H1 (cell line): ENCODE data around the gene HMGB4. TPM values are rescaled to one million over a fixed set of nuclear protein-coding genes. Genes with fewer than 3 reads are reported as not detected.

ENCODE experiments used
- ATF2 ChIP-seq: IDR thresholded peaks from 2 replicates; pipeline ENCODE4 v1.6.1; 2012; ENCODE audit warnings: low read length, inconsistent platforms
- CTBP2 ChIP-seq: IDR thresholded peaks from 2 replicates; pipeline ENCODE4 v1.7.0; 2011; ENCODE audit warnings: borderline replicate concordance, mild to moderate bottlenecking, moderate library complexity, mixed read lengths, low read length; ENCODE audit not compliant: insufficient read depth, insufficient read length
- EZH2 ChIP-seq: fragments of 200-600 bp; sonication (generic); IDR thresholded peaks from 2 replicates; pipeline ENCODE4 v1.7.1; 2012; ENCODE audit warnings: low read depth, mild to moderate bottlenecking, moderate library complexity, low read length, inconsistent platforms; ENCODE audit not compliant: severe bottlenecking
- NRF1 ChIP-seq: IDR thresholded peaks from 2 replicates; pipeline ENCODE4 v1.6.1; 2011; ENCODE audit warnings: mild to moderate bottlenecking, low read depth, low read length, improper control_type of control experiment
- PHF8 ChIP-seq: fragments of 200-600 bp; sonication (generic); conservative IDR thresholded peaks from 2 replicates; pipeline ENCODE4 v1.7.1; 2012; ENCODE audit warnings: low read depth, mild to moderate bottlenecking, inconsistent platforms, low read length, moderate library complexity
- RNF2 ChIP-seq: fragments of 200-900, 300-1000 bp; sonication (generic); IDR thresholded peaks from 2 replicates; pipeline ENCODE4 v1.7.1; 2016; ENCODE audit warnings: borderline replicate concordance, low read depth, mild to moderate bottlenecking, antibody characterized with exemption, low read length; ENCODE audit not compliant: poor library complexity, severe bottlenecking; ENCODE audit errors: missing control alignments
- SIRT6 ChIP-seq: IDR thresholded peaks from one replicate; pipeline ENCODE4 v1.7.1; 2012; ENCODE audit warnings: low read length, inconsistent platforms
- SP4 ChIP-seq: IDR thresholded peaks from 2 replicates; pipeline ENCODE4 v1.6.1; 2012; ENCODE audit warnings: low read length, inconsistent platforms
- SUZ12 ChIP-seq: fragments of 200-600 bp; sonication (generic); IDR thresholded peaks from 2 replicates; pipeline ENCODE4 v1.6.1; 2012; ENCODE audit warnings: mild to moderate bottlenecking, inconsistent platforms, low read length, moderate library complexity, mixed read lengths
- ZNF274 ChIP-seq: IDR thresholded peaks from 2 replicates; pipeline ENCODE4 v1.7.0; 2012; ENCODE audit warnings: low read length, borderline replicate concordance; ENCODE audit errors: extremely low read depth
- polyA plus RNA-seq, 7 experiments: library from polyadenylated mRNA; depleted of rRNA in 3 of 7; stranded (reverse) in 5 of 7; unstranded in 2 of 7; fragments of >200 nt in 5 of 7; fragments of 200-250 nt in 2 of 7; gene quantifications; 1 replicate in 5 of 7; 2 replicates in 1 of 7; 4 replicates in 1 of 7; pipeline versions ENCODE4 v1.2.1 to v1.2.3, GENCODE V29; 2011 to 2013; ENCODE audit warnings: missing spikeins in 2 of 7, mixed read lengths in 2 of 7
- total RNA-seq: library from RNA; stranded (reverse); fragmentation: NEBNext Ultra II Directional; extraction: Animal tissue kit (Norgen Biotek cat#: 25700); gene quantifications from 2 replicates; pipeline ENCODE4 v1.2.1, GENCODE V29; 2021

Gene HMGB4
- total and polyA plus RNA-seq, 2 of the 8 experiments (the other 6 are each of a cell fraction or from before 2014, with no cell fraction given) = not detected

GRCh38 chr1:33819290-33819912 is 44.5 kb upstream of the HMGB4 start (continued):
- TF ChIP-seq SUZ12 (no peak), NRF1 (no peak), RNF2 (no peak), PHF8 (no peak), ATF2 (no peak), SP4 (no peak), SIRT6 (no peak), ZNF274 (no peak), EZH2 (no peak), CTBP2 (no peak)
- TF ChIP-seq, all 59 proteins: peak for 0
